Fibroblast of skin of back (primary cell): ENCODE measurements around the gene PFAS.
A peak's percentile ranks its signal among the peaks of the same experiment; 100 is the strongest.
"Not testable (repeated sequence)": the region's sequence is repeated elsewhere in the genome, so short reads cannot be mapped to it uniquely, and the experiment has no call there.

Experiments used
- DNase-seq: peaks from one replicate; pipeline ENCODE4 v3.0.0-alpha.2; 2013

Gene PFAS

GRCh38 chr17:8225813-8226535, 23.1 kb upstream of the PFAS start:
- DNase-seq = peak; percentile 86

GRCh38 chr17:8226536-8227237, 22.4 kb upstream of the PFAS start:
- DNase-seq = peak; percentile 91

- no peak for DNase-seq
Measured at GRCh38 chr17:8227238-8227581, 21.9 kb upstream of the PFAS start.

- DNase-seq = no peak
Measured at GRCh38 chr17:8231701-8232100, 17.4 kb upstream of the PFAS start.

GRCh38 chr17:8234361-8235270, 14.5 kb upstream of the PFAS start:
- DNase-seq = no peak

- no peak for DNase-seq
Measured at GRCh38 chr17:8235676-8236075, 13.4 kb upstream of the PFAS start.

GRCh38 chr17:8237175-8237574, 11.9 kb upstream of the PFAS start:
- no peak for DNase-seq

- no peak for DNase-seq
Measured at GRCh38 chr17:8237886-8238285, 11.2 kb upstream of the PFAS start.

- DNase-seq = no peak
Measured at GRCh38 chr17:8243827-8244226, 5.3 kb upstream of the PFAS start.

- DNase-seq = no peak
Measured at GRCh38 chr17:8244768-8245167, 4.3 kb upstream of the PFAS start.

- DNase-seq = no peak
Measured at GRCh38 chr17:8249621-8250500, 772 bp downstream of the PFAS start.

GRCh38 chr17:8251411-8251810, 2.3 kb downstream of the PFAS start:
- not testable (repeated sequence) for DNase-seq

GRCh38 chr17:8253801-8254200, 4.7 kb downstream of the PFAS start:
- peak; percentile 15 for DNase-seq

GRCh38 chr17:8254881-8255280, 5.8 kb downstream of the PFAS start:
- DNase-seq = no peak

GRCh38 chr17:8255499-8255898, 6.4 kb downstream of the PFAS start:
- DNase-seq = no peak

GRCh38 chr17:8256291-8256690, 7.2 kb downstream of the PFAS start:
- no peak for DNase-seq

- no peak for DNase-seq
Measured at GRCh38 chr17:8256691-8257090, 7.6 kb downstream of the PFAS start.

- DNase-seq = no peak
Measured at GRCh38 chr17:8257801-8258200, 8.7 kb downstream of the PFAS start.

GRCh38 chr17:8264320-8264719, 15.2 kb downstream of the PFAS start:
- no peak for DNase-seq

- DNase-seq = no peak
Measured at GRCh38 chr17:8264836-8265542, 15.9 kb downstream of the PFAS start.

- DNase-seq = no peak
Measured at GRCh38 chr17:8266648-8267479, 17.8 kb downstream of the PFAS start.
